GM18517 (cell line): ENCODE results near the gene KIAA1755.

ENCODE experiments used
- ATAC-seq: cut with Tn5 transposase; IDR thresholded peaks from one replicate; pipeline ENCODE4 v1.9.1; 2021; ENCODE audit warnings: mild to moderate bottlenecking, moderate library complexity; ENCODE audit not compliant: unreplicated experiment

The KIAA1755 gene

DNA sequence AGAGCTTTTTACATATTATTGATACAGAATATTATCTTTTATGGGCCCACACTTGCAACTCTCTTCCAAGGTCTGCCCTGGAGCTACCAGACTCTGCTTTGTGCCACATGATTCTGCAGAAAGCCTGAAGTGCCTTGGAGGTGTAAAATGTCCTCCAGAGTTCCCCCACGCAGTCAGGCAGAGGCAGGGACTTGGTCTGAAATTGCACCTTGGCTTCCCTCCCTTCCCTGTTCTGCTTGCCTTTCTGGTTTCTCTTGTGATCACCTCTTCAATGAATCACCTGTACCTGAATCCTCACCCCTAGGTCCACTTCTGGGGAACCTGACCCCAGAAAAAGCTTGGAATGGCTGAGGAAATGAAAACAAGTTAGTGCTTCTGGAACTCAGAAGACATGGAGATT is 52.4 kb downstream of the KIAA1755 start:
- no peak for ATAC-seq

- ATAC-seq: no peak
Measured at GRCh38 chr20:38207621-38208020, 52.9 kb downstream of the KIAA1755 start.

- ATAC-seq: no peak
Measured at GRCh38 chr20:38205001-38205400, 55.5 kb downstream of the KIAA1755 start.

- no peak for ATAC-seq
Measured at GRCh38 chr20:38203981-38204357, 56.6 kb downstream of the KIAA1755 start.

DNA sequence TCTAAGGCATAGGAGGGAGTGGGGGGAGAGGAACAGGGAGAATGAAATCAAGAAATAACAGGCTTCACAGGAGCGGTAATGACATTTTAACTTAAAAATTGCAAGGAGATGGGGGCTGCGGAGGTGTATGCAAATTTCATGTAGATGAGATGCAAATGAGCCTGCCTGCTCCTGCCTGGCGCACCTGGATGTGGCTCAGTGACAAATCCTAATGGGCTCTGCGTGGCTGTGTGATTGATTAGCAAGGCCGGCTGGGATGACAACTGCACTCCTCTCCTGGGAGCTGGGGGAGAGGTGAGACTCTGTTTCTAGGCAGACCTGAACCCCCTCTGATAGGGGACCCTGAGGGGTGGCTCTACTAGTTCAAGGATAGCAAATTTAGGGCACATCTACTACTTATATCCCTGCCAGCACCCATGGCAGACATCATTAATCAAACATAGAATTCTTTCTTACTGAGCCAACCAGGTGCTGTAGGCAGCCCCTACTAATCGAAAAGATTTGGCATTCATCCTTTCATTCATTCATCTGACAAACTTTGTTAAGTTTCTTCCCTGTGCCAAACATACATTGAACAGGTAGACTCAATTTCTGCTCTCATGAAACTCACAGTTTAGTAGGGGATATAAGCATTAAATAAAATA is 57.1 kb downstream of the KIAA1755 start:
- no peak for ATAC-seq

GRCh38 chr20:38202982-38203293 is 57.6 kb downstream of the KIAA1755 start:
- ATAC-seq: no peak

DNA sequence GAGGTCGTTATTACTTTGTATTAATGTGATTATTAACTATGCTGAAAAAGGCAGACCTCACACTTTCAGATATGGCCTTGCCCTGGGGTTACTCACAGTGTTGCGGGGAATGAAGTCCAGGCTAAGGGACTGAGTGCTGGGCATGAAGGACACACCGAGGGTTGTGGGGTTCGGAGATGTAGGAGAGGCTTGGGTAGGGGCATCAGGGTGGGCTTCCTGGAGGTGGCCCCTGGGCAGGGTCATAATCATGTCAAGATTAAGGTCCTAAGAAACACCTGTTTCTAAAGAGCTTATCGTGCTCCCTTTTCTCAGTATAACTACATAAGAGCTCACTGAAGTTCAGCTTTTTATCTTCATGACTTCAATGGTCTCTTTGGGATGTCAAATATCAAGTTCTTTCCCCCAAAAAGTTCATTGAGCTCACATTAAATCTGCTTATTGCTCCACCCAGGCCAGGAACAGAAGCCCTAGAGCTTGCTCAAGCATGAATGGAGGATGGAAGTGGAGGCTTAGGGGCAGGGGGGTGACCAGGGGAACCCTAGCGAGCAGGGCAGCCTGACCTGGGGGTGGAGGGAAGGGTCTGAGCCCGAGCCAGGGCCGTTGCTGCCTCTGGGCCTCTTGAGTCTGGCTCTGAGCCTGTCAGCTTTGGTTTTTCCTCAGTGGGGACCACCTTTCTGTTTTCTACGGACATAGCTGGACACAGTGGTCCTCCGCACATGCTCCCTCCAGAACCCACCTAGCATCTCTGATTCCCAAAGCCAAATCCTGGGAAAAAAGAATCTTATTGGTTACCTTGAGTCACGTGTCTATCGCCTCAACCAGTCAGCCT is 58.2 kb downstream of the KIAA1755 start:
- no peak for ATAC-seq

GRCh38 chr20:38201356-38201755 is 59.2 kb downstream of the KIAA1755 start:
- ATAC-seq: no peak

GRCh38 chr20:38200646-38201045 is 59.9 kb downstream of the KIAA1755 start:
- ATAC-seq: no peak

DNA sequence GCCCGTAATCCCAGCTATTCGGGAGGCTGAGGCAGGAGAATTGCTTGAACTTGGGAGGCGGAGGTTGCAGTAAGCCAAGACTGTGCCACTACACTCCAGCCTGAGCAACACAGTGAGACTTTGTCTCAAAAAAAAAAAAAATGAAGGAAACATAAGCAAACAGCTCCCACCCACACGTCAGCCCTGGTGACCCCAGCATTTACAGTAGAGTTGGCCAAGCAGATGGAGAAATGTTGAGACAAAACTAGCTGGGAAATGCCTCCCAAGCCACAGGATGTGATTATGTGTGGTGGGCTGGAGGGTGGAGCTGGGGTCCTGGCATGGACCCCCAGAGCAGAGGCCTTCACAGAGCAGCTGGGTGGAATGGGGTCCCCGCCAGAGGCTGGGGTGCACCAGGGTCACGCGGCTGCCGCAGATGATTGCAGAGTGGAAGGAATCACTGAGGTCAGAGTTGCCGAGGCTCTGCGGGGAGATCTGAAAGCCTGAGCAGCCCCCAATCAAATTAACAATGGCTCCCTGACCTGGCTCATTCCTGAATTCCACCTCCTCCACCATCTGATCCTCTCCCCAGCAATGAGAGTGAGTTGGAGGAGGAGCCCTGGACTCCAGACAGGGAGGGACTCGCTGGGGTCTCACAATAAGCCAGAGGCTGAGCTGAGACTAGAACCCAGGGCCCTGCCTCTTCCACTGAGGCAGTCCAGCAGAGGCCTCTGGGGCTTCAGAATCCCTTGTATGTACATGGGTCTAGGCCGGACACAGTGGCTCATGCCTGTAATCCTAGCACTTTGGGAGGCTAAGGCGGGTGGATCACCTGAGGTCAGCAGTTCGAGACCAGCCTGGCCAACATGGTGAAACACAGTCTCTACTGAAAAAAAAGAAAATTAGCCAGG is 60.8 kb downstream of the KIAA1755 start:
- no peak for ATAC-seq

DNA sequence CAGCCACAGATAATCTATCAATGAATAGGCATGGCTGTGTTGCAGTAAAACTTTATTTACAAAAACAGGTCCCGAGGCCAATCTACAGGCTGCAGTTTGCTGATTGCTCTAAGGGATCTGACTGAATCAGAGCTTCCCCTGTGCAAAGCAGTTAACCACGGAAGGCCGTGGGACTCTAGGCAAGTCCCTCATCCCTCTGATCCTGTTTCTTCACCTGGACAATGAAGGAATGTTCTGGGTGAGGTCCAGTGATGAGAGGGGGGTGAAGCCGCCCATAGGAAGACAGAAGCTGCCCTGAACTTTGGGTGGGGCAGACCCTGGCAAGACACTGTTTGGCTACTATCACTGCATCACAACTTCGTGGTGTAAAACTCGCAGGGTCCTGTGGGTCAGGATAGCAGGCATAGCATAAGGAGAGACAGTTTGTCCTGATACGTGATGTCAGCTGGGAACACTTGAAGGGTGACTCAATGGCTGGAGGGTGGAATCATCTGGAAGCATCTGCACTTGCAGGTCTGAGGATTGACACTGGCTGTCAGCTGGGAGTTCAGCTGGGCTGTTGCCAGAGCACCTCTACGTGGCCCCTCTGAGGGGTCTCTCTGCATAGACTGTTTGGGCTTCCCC is 62.2 kb downstream of the KIAA1755 start:
- no peak for ATAC-seq

DNA sequence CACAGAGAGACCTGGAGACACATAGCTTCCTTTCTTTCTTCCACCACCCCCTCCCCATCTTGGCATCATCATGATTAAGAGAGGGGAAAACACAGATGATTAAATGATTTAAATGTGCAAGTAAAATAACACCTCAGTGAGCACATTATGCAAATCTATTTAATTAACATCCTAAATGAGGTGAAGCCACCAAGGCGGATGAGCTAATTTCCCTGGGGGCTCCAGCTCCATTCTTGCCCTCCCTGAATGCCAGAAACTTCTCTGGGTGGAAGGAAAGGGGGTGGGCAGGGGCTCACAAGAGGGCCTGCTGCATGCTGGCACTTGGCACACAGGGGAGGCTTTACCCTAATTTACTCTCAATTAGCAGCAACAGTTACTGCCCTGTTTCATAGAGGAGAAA is 62.9 kb downstream of the KIAA1755 start:
- ATAC-seq: no peak

DNA sequence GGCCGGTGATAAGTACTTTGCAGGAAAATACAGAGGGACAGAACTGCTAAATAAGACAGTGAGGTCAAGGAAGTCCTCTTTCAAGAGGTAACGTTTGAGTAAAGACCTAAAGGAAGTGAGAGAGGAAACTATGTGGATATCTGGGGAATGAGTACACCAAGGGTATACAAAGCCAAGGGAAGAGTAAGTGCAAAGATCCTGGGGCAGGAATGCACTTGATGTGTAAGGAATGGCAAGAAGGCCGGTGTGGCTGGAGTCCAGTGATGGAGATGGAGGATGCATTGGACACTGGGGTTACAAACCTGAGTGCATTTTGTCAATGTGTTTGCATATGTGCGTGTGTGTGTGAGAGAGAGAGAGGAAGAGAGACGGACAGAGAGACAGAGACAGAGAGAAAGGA is 63.3 kb downstream of the KIAA1755 start:
- no peak for ATAC-seq

DNA sequence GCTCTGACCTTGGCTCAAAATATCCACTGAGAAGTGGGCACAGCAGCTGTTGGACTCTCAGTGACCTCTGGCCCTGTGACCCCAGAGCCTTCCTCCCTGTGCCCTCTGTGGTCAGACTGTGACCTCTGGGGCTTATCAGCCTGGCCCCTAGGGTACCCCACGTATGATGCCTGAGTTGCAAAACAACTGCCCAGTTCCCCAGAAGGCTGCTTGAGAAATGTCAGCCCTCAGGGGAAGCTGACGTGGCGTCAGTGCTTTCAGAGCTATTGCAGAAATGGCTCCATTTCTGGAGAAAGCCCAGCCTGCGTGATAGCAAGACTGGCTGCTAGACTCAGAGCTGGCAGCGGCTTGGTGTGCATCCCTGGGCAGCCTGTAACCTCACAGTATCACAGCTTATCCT is 63.9 kb downstream of the KIAA1755 start:
- ATAC-seq: no peak

GRCh38 chr20:38196076-38196475 is 64.5 kb downstream of the KIAA1755 start:
- no peak for ATAC-seq

DNA sequence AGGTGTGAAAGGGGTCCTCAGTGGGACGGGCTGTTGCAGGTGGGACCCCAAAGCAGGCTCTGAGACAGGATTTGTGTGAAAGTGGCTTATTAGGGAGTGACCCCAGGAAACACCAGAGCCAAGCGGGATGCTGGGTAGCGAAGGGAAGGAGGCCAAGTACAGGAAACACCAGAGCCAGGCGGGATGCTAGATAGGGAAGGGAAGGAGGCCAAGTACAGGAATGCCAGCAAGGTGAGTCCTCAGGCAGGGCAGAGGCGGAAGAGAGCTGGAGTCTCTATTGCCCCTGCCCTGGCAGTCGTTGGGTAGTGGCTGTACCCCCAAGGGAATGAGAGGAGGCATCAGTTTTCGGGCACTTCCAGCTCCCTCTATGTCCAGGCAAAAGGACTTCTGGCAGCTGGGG is 65.0 kb downstream of the KIAA1755 start:
- ATAC-seq: no peak

DNA sequence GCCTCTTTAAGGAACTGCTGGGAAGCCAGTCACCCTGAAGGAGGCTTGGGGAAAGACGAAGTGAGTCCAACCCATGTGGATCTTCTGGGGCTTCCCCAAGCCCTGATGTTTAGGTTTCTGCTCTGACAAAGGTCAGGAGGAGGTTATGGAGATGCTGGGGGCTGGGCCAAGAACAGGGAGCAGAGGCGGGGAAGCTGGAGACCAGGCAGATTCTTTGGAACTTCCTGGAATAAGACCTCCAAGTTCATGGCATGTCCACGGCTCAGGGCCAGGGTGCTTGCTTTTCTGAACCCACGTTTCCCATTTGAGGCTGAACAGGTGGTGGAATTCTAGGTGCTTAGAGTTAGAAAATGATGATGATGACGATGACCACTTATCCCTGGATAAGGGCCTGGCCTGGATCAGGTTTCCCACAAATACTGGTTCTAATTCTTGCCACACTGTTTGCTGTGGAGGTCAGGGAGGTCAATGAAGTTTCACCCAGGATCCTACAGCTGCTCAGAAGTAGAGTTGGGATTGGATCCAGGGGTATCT is 65.5 kb downstream of the KIAA1755 start:
- no peak for ATAC-seq

- no peak for ATAC-seq
Measured at GRCh38 chr20:38193586-38194105, 66.9 kb downstream of the KIAA1755 start.

DNA sequence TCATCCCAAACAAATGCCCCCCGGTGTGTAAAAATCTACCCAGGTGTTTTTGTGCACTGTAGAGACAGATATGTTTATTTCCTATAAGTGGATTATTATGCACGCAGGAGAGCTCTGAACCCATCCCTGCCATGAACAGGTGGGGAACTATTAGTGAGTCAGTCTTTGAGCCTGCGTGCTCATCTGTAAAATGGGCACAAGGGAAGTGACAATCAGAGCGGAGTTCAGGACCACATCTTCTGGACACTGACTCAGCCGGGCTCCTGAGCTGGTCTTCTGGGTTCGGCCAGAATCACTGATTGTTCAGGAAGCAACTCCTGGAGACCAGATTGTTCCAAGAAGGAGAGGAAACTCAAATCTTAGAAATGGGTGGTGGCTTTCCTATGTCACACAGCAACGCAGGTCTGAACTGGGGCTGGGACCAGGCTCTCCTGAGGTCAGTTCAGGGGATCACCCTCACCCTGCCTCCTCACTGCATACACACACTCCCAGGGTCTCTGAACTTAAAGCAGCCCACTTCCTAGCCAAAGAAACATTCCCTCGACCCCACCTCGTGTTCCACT is 68.1 kb downstream of the KIAA1755 start:
- no peak for ATAC-seq

DNA sequence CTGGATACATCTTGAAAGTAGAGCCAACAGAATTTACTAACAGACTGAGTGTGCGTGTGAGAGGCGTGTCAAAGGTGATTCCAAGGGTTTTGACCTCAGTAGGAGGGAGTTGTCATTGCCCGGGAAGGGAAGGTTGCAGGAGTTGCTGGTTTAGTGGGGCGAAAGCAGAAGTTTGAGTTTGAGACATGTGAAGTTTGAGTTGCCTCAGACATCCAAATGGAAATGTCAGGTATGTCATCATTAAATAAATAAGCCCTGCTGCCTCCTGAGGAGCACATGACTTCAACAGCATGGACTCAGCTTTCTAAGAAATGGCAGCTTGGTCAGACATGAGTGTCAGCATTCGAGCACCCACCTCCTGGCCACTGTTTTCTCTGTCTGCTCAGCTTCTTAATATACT is 68.9 kb downstream of the KIAA1755 start:
- no peak for ATAC-seq
